ENCODE results near the gene AP3B1.

DNA sequence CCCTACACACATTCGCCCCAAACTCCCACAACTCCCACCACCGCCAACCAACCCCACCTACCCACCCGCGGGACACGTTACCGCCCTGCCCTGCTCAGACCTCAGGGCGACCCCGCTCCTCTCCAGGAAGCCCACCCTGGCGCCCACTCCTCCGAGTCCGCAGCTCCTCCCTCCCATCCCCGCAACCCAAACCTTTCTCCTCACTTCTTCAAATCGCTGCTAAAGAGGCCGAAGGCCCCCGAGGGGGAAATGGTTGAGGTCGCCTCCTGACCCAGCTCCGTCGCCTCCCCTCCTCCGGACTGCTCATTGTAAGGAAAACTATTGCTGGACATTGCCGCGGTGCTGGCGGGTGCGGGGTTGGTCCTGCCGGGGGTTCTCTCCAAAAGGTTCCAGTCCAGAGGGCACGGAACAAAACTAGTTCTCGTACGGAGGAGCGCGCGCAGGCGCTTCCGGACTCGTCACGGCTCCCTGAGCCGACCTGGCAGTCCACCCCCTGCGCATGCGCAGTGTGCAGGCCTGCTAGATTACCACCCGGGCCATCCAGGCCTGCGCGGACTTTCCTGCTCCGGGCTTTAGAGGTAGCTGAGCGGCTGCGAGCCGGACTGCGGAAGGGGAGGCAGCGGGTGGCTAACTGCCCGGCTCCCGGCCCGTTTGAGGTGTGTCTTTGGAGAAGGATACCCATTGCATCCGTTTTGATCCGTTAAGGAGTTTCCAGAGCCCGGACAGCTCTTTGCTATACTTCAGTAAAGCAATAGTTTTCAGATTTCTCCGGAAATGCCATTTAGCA lies at the start of gene AP3B1:
- TF ChIP-seq EZH2phosphoT487 (IDR thresholded peaks at IDR 0.05; ENCODE audit: borderline replicate concordance) (no peak), CTCF (conservative IDR thresholded peaks at IDR 0.05; ENCODE audit: low read length) (no peak)
